NOMO-1 treated with DMSO at 0.1 percent for 48 hours (cell line): ENCODE results near the gene MEGF6.
"Not testable (repeated sequence)": the region's sequence is repeated elsewhere in the genome, so short reads cannot be mapped to it uniquely, and the experiment has no call there.

ENCODE experiments used
- DNase-seq: peaks from one replicate; lab custom pipeline; 2025; ENCODE audit not compliant: unreplicated experiment; lab: John Stamatoyannopoulos, UW

The MEGF6 gene

DNA sequence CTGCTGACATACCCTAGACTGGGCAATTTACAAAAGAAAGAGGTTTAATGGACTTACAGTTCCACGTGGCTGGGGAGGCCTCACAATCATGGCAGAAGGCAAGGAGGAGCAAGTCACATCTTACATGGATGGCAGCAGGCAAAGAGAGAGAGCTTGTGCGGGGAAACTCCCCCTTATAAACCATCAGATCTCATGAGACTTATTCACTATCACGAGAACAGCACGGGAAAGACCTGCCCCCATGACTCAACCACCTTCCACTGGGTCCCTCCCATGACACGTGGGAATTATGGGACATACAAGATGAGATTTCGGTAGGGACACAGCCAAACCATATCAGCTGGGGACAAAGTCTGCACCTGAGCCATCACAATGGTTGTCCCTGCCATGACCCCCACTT lies 35.8 kb downstream of the MEGF6 start:
- not testable (repeated sequence) for DNase-seq

DNA sequence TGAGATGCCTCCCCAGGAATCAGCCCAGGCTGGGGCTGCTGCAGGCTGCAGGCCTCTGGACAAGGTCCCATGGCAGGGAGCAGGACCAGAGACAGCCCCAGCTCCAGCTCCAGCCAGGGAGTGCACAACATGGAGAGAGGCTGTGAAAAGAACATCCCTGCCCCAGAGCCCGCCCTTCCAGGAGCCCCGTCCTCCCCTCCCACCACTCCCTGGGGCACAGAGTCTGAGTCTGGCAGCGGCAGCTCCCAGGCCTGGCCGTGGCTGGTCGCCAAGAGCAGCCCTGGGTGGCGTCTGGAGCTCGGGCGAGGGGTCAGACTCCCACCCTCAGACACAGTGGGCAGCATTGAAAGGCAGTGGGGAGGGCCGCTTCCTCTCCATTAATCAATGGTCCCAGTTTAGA lies 37.8 kb downstream of the MEGF6 start:
- no peak for DNase-seq

DNA sequence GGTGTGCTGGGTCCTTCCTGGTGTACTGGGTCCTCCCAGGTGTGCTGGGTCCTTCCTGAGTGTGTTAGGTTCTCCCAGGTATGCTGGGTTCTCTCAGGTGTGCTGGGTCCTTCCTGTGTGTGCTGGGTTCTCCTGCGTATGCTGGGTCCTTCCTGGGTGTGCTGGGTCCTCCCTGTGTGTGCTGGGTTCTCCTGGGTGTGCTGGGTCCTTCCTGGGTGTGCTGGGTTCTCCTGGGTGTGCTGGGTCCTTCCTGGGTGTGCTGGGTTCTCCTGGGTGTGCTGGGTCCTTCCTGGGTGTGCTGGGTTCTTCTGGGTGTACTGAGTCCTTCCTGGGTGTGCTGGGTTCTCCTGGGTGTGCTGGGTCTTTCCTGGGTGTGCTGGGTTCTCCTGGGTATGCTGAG lies 38.7 kb downstream of the MEGF6 start:
- DNase-seq: not testable (repeated sequence)

DNA sequence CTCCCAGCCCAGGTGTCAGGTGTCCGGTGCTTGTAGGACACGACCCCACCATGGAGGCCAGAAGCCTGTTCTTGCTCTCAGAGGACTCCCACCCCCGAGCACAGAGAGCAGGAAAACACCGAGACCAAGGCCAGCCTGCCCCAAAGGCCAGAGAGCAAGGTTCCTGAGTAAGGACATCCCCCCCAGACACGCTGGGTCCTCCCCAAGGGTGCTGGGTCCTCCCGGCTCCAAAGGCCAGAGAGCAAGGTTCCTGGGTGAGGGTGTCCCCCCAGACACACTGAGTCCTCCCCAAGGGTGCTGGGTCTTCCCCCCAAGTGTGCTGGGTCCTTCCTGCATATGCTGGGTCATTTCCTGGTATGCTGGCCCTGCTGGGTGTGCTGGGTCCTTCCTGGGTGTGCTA lies 40.0 kb downstream of the MEGF6 start:
- DNase-seq: no peak

DNA sequence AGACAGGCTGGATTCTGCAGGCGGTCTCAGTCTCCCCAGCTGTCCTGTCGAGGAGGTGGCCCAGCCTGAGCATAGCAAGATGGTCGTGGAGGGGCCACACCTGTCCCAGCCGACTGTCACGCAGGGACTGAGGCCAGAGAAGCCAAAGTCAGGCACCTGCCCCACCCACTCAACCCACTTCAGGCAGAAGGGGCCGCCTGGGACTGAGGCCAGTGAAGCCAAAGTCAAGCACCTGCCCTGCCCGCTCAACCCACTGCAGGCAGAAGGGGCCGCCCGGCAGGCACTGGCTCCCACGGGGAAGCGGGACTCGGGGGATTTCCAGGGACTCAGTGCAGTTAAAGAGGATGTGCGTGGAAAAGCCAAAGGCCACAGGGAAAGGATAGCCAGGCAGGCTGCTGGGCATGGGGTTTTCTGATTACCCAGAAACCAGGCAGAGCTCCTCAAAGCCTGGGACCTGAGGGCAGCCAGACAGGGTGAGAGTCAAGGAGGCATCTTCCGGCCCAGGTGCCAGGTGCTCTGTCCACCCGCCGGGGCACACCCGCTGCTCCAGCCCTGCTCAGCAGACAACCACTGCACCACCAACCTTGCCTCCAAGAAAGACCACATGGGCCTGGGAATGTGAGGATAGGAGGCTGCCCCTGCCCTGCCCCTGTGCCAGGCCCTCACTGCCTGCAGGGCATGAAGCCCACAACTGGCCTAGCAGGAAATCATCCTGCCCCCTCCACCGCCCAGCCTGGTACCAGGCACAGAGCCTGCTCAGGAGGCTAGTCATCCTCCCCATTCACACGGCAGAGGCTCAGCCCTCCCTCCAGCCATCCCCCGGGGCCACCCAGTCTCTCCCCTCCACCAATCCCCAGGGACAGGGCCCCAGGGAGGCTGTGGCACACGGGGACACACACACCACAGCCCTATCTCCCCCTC lies 41.0 kb downstream of the MEGF6 start:
- no peak for DNase-seq

DNA sequence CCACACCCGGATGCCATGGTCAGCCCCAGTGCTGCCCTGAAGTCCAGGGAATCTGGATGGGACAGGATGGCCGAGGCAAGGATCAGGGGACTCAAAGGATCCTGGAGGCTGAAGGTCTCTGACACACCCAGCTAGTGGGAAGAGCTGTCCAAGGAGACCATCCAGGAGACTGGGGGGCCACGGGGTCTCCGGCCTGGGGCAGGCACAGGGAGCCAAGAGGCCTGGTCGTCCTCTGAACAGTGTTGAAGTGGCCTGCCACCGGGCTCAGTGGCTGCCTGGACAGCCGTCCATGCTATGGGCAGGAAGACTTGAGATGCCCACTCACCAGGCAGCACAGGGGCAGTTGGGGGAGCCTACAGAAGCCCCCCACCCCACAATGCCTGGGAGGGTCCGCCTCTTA lies 41.9 kb downstream of the MEGF6 start:
- no peak for DNase-seq

DNA sequence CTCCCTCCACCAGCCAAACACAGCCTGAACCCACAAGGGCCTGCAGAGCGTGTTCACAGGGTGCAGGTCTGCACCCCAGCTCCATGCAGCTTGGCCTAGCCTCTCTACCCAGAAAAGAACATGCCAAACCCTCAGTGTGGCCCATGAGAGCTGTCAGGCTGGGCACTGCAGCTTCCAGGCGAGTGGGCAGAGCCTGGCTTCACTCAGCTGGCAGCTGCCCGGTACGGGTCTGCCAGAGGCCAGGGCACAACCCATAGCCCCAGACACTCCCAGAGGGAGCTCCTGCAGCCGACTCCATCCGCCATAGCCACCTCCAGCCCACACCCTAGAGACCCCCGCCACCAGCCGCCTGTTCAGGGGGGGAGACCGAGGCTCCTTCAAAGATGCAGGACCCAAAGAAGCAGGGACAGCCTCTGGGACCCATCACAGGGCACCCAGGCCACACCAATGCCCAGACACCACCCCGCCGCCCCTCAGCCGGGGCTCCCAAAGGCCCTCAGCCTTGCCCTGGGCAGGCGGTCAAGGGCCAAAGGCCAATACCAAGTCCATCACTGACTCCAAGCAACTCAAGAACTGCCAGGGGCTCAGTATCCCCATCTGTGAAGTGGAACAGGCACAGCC lies 42.4 kb downstream of the MEGF6 start:
- DNase-seq: no peak

DNA sequence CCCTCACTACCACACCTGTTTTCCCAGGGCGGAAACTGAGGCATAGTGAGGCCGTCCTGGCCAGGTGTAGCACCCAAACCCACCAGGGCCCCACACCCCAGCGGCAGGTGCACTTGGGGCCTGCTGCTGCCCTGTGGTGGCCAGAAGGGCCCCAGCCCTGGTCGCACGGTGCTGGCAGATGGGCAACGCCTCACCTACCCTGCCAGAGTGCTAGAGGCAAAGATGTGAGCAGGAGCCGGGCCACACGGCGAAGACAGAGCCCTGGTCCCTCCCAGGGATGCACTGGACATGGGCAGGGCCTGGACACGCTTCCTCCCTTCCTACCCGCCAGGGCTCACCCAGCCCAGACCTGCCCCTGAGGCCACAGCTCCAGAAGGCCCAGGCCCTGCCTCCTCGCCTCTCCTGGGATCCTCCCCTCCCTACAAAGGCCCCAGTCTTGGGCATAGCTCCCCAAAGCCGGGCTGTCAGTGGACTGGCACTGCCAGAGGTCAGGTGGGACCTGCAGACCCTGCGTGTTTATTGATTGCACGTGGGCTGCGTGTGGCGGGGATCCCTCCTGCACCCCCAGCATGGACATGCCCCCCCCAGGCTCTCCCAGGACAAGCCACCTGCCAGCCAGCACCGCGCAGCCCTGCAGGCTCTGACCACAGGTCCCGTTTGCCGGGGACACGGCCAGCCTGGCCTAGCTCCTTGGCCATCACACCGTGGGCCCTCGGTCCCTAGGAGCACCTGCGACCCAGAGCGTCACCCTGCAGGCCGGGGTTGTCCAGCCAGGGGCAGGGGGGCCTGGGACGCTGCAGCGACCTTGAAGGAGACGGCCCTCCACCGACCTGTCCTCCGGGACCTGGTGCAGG lies 44.1 kb downstream of the MEGF6 start:
- DNase-seq: no peak

DNA sequence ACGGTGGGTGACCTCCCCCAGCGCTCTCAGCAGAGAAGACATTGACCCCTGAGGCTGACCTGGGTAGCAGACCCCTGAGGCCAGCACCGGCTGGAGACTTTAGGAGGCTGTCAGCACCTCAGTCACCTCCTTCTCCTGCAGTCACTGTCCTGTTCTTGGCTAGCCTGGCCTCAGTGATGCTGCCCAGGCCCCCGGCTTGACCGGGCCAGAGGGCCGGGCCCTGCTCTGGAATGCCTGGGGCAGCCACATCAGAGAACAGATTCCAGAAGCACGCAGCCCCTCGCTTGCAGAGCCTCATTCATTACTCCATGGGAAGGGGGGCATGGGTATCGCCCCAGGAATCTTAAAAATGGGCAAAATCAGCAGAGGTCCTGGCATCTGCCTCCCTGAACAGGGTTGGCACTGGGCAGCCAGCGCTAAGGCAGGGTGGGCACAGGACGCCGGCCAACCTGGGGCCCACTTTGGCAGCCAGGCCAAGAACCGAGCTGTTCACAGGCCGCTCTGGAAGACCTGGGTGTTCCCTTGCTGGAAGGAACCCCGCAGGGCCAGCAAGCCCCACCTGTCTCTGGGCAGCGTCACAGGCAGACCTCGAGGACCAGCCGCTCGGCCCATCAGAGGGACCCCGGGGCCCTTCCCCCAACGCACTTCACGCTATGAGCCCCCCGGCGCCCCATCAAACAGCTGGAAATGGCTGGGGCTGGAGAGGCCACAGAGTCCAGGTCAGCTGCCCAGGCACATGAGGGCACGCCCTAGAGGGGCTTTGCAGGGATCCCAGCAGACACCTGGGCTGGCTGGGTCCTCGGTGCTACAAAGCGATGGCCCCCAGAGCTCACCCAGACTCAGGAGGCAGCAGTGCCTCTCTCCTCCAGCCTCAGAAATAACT lies 45.1 kb downstream of the MEGF6 start:
- DNase-seq: no peak

DNA sequence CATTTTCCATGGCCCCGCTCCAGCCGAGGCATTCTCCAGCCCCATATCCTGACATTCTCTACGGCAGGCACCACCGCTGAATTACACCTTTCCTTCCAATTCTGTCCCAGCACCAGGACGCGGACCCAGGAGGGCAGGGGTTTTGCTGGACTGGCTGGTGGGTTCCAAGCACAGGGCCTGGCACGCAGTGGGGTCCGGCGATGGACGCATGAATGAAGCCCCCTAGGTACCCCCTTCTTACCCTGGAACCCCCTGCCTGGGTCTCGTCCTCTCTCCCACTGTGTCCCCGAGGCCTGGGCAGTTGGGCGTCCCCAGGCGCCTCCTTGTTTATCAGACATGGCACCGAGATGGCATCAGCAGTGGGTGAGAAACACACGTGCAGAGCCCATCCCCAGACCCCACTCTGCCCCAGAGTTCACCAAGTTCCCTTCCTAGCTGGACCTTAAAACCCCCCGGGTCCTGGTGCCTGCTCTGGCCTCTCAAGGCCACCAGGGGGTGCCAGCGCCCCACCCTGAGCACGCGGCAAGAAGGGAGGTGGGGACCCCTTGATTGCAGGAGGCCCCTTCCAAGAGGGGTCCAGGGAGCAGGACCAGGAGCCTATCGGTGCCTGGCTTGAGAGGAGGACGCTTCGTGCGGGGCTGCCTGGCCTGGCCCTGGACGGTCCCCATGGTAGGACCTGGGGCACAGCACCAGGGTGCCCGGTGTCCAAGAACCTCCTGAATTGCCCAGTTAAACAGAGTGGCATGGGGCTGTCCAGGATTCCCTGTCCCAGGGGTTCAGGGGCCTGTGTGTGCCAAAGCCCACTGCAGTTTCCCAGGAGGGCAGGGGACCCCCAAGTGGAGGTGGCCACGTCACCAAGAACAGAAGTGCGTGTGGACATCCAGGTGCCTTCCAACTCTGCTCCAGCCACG lies 46.1 kb downstream of the MEGF6 start:
- no peak for DNase-seq

DNA sequence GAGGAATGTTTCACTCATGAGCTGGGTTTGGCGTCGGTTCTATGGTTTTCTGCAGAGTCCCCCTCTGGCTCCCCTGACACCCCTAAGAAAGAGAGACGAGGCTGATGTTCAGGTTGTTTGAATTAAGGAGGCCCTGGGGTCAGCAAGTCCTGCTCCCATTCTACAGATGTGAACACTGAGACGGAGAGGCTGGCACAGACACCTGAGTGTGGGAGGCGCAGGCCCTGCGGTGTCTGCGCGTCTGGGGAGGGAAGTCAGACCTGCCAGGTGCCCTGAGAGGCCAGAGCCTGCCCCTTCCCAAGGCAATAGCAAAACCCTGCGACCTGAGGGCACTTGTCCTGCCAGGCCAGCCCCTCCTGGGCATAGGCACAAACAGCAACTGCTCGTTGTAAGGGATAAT lies 47.7 kb downstream of the MEGF6 start:
- DNase-seq: no peak

DNA sequence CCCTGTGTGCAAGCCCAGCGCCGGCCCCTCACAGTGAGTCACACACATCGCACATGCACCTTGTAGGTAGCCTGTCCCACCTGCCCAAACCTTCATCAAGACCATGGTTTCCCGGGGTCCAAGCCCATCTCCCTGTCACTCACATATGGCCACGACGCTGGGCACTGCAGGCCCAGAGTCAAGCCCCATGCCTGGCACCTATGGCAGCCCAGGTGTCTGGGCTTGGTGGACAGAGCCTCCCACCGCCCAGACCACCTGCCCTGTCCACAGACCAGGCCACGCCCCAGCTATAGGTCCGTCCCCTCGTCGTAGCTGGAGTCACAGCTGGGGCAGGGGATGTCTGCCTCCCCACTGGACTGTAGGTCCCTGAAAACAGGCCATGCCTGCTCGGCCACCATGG lies 48.2 kb downstream of the MEGF6 start:
- DNase-seq: no peak

DNA sequence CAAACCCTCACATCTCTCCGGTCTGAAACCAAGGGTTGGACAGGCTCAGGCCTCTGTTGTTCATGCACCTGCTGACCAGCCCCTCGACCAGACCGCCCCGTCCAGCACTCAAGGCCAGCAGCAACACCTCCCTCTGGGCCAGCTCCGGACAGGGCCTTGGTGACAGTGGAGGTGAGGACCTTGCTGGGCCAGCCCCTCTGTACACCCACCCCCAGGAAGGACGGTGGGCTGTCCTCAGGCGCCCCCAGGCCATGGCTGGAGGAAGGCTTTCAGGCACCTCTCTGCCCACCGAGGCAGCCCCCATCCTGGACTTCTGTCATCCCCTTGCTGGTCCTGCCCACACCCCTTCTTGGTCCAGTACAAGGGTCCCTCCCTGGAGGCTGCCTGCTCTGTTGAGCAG lies 48.6 kb downstream of the MEGF6 start:
- DNase-seq: no peak

DNA sequence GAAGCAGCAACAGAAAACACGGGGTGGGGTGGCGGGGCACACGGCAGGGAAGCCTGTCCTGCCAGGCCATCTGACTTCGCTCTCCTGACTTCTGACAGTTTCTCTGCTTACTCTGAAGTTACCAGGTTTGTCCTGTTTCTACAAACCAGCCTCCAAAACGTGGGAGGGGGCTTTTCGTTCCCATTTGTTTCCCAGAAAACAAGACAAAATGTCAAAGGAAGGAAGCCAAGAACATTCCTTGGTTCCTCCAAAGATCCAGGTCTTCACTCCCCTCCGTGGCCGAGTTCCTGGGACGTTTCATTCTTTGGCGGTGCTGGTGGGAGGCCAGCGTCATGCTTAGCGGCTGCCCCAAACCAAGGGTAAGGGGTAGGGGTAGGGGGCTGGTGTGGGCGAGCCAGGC lies 49.6 kb downstream of the MEGF6 start:
- no peak for DNase-seq

DNA sequence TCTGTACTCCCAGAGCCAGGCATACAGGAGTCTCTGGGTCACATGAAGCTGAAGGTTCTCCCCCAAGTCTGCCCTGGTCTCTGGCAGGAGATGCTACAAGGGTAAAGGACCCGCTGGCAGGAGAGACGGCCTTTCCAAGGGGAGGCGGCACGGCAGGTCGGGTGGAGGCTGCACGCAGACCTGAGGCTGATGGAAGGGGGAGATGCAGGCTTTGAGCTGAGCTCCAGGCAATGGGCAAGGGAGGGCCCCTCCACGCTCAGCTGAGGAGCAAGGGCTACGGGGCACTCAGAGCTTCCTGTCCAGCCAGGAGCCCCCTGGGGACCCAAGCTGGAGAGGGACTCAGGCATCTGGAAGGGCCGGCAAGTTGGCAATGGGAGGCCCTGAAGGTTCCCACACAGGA lies 50.3 kb downstream of the MEGF6 start:
- DNase-seq: no peak

DNA sequence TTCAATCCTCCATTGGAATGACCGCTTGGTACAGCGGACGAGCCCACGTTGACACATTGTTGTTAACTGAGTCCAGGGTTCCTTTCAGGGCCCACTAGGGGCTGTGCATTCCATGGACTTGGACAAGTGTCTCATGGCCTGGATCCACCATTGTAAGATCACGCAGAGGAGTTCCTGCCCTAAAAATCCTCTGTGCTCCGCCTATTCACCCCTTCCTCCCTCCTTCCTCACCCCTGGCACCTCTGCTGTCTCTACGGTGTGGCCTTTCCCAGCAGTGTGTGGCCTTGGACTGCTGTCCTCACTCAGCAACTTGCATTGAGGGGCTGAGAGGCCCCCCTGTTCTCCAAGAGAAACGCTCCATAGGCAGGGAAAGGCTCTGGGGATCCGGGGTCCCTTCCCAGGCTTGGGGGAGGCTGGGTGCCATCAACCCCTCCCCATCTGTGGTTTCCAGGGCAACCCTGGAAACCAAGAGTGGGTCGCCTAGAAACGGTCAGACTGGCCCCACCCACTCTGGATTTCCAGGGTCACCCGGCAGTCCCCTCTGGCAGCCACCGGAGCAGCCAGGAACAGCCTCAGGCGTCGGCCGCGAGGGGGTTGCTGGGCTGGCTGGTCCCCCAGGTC lies 50.9 kb downstream of the MEGF6 start:
- no peak for DNase-seq

DNA sequence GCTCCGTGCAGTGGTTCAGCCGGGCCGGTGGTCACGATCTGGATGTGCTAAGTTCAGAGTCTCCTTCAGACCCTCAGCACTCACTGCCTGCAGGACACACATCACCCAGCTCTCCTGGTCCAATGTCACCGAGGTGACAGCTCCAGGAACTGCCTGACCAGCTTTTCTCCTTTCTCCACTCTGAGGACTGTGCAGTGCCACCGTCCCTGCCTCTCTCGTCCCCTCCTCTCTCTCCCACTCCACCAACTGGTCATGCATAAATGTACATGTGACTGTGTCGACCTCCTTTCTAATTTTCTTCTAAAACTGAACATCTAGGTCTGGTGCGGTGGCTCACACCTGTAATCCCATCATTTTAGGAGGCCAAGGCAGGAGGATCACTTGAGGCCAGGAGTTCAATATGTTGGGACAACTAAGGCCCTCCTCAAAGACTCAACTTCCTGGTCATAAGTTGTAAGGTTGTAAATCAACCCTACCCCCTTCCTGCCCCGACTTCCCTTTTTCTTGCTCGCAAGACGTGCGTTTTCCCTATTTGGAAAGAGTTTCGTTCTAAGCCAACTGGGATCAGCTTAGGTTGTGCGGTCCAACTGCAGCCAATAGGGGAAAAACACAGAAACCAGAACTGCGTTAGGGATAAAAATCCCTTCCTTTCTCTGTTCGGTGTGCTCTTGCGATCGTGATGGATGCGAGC lies 53.1 kb downstream of the MEGF6 start:
- no peak for DNase-seq

DNA sequence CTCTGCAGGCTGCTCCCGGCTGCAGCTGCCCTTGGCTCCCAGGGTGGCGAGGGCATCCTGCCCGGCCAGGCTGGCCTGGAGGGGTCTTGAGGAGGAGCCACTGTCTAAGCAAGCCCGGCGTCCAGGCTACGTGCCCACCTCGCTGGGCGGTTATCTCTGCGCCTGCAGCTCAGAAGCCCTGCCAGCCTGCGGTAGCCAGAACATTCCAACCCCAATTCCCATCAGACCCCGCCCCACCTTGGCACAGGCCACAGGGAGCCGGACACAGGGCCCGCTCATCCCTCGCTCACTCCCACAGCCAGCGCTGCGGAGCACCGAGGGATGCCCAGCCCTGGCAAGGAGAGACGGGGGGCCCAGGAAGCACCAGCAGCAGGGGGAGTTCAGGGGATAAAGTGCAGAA lies 53.9 kb downstream of the MEGF6 start:
- DNase-seq: no peak

DNA sequence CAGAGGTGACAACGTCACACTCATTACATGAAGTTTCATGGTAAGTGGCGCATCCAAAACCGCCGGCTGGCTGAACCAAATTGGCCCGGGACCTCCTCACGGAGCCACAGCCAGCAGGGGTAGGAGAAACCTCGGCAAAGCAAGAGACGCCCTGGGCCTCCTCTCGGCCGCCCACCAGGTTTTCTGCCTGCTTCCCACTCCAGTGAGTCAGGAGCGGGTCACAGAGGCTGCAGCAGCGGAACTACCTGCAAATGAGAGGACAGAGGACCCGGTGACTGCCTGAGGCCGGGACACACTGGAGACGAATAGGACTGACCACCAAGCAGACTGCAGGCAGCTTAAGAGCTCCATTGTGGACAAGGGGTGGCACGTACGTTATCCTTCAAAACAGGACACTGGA lies 55.0 kb downstream of the MEGF6 start:
- no peak for DNase-seq
